PFSK-1 (cell line): ENCODE data around the gene C1orf185.

ENCODE experiments used
- POLR2AphosphoS5 ChIP-seq: IDR thresholded peaks from 2 replicates; pipeline ENCODE4 v1.6.1; 2012; ENCODE audit warnings: low read depth, mild to moderate bottlenecking, control low read depth, low read length, moderate library complexity
- SIN3A ChIP-seq: IDR thresholded peaks from 2 replicates; pipeline ENCODE4 v1.6.1; 2012; ENCODE audit warnings: mild to moderate bottlenecking, low read length, moderate library complexity, borderline replicate concordance; ENCODE audit not compliant: insufficient read depth
- TAF1 ChIP-seq: IDR thresholded peaks from 2 replicates; pipeline ENCODE4 v1.6.1; 2012; ENCODE audit warnings: low read length, control low read depth, borderline replicate concordance; ENCODE audit not compliant: insufficient read depth
- TF ChIP-seq, protein P1 (sequence below), 2 experiments: IDR thresholded peaks; 2 replicates each; pipeline versions ENCODE4 v1.6.1 to v1.8.0; 2011 to 2012; ENCODE audit warnings: low read depth in 2 of 2, low read length in 2 of 2, control low read depth in 1 of 2, inconsistent platforms in 1 of 2, mild to moderate bottlenecking in 1 of 2, moderate library complexity in 1 of 2; ENCODE audit not compliant: insufficient read depth in 1 of 2

DNA sequence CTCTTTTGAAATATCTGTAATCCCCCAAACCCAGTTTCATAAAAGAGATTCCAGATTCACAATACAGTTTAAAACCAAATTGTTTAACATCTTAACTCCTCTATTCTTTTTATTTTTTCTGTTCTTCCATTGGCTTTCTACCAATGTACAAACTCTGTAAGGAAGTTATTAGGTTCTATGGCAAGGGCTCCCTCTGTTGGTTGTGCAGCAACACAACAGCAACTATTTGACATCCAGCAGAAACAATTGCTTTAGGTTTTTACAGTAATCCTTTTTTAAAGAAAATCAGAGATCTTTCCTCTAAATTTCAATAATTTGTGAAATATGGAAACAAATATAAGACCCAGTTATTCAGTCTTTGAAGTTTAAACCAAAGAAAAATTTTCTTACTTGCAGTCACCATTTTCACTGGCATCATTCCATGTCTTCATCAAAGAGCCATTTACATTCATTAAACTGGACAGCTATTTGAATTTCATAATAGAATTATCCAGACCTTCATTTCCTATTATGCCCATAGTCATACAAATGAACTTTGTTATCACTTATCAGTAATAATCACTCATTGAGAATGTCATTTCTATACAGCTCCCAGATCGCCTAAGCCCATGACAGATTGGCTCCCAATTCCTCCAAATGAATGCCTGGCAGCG is 87.5 kb downstream of the C1orf185 start:
- no peak for TF ChIP-seq POLR2AphosphoS5
- no peak for TF ChIP-seq TAF1
- TF ChIP-seq, protein P1, sequence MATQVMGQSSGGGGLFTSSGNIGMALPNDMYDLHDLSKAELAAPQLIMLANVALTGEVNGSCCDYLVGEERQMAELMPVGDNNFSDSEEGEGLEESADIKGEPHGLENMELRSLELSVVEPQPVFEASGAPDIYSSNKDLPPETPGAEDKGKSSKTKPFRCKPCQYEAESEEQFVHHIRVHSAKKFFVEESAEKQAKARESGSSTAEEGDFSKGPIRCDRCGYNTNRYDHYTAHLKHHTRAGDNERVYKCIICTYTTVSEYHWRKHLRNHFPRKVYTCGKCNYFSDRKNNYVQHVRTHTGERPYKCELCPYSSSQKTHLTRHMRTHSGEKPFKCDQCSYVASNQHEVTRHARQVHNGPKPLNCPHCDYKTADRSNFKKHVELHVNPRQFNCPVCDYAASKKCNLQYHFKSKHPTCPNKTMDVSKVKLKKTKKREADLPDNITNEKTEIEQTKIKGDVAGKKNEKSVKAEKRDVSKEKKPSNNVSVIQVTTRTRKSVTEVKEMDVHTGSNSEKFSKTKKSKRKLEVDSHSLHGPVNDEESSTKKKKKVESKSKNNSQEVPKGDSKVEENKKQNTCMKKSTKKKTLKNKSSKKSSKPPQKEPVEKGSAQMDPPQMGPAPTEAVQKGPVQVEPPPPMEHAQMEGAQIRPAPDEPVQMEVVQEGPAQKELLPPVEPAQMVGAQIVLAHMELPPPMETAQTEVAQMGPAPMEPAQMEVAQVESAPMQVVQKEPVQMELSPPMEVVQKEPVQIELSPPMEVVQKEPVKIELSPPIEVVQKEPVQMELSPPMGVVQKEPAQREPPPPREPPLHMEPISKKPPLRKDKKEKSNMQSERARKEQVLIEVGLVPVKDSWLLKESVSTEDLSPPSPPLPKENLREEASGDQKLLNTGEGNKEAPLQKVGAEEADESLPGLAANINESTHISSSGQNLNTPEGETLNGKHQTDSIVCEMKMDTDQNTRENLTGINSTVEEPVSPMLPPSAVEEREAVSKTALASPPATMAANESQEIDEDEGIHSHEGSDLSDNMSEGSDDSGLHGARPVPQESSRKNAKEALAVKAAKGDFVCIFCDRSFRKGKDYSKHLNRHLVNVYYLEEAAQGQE (IDR thresholded peaks at IDR 0.05; ENCODE audit: insufficient read depth in 1 of 2, low read depth in 2 of 2, low read length in 2 of 2), result no peak
- TF ChIP-seq SIN3A, result no peak
